CD4-positive, alpha-beta memory T cell (primary cell): ENCODE measurements around the gene SLC43A3. TPM values are rescaled to one million over a fixed set of nuclear protein-coding genes. Genes with fewer than 3 reads are reported as not detected.
"Not testable (repeated sequence)": the region's sequence is repeated elsewhere in the genome, so short reads cannot be mapped to it uniquely, and the experiment has no call there.

Experiments used
- CTCF ChIA-PET: fragments of 350-600 bp; sonication (Branson Sonifier 250); formaldehyde crosslinking; loops from one replicate; lab custom pipeline; 2021; ENCODE audit warnings: inconsistent platforms; ENCODE audit not compliant: partially characterized antibody; lab: Charles Lee
- POLR2A ChIA-PET: fragments of 350-600 bp; sonication (Branson Sonifier 250); formaldehyde crosslinking; loops from one replicate; lab custom pipeline; 2021; ENCODE audit not compliant: partially characterized antibody; lab: Charles Lee
- DNase-seq, 5 donors: peaks; one replicate each; pipeline versions ENCODE4 v3.0.0 to v3.0.0-alpha.2; 2020 to 2022; ENCODE audit warnings: mixed read lengths in 1 of 5
- H3K27ac ChIP-seq: one replicate; pipeline ENCODE4 v1.7.0; 2013; ENCODE audit warnings: low read depth, low read length
- H3K27me3 ChIP-seq: 2 replicates; pipeline ENCODE4 v1.7.0; 2013; ENCODE audit warnings: mild to moderate bottlenecking, low read length, moderate library complexity; ENCODE audit not compliant: insufficient read depth
- H3K36me3 ChIP-seq: 2 replicates; pipeline ENCODE4 v1.7.0; 2013; ENCODE audit warnings: mild to moderate bottlenecking, low read length, moderate library complexity; ENCODE audit not compliant: insufficient read depth
- H3K4me1 ChIP-seq: 2 replicates; pipeline ENCODE4 v1.7.0; 2013; ENCODE audit warnings: mild to moderate bottlenecking, low read length, moderate library complexity; ENCODE audit not compliant: insufficient read depth
- H3K4me3 ChIP-seq, 2 donors: one replicate each; pipeline ENCODE4 v1.7.0; 2013; ENCODE audit warnings: low read length in 2 of 2, mild to moderate bottlenecking in 1 of 2
- H3K9me3 ChIP-seq, 2 donors: one replicate each; pipeline ENCODE4 v1.7.0; 2013; ENCODE audit warnings: low read length in 2 of 2, control low read depth in 1 of 2; ENCODE audit not compliant: control insufficient read depth in 1 of 2
- H3K27ac Mint-ChIP-seq, 7 donors: one replicate each; pipeline ENCODE4 v1.8.0; 2020 to 2021; ENCODE audit warnings: mixed read lengths in 7 of 7, mild to moderate bottlenecking in 6 of 7, inconsistent platforms in 3 of 7, moderate library complexity in 3 of 7
- H3K27me3 Mint-ChIP-seq, 2 donors: one replicate each; pipeline ENCODE4 v1.8.0; 2020 to 2021; ENCODE audit warnings: mixed read lengths in 2 of 2
- H3K36me3 Mint-ChIP-seq, 2 donors: one replicate each; pipeline ENCODE4 v1.8.0; 2020 to 2021; ENCODE audit warnings: mixed read lengths in 2 of 2, inconsistent platforms in 1 of 2, mild to moderate bottlenecking in 1 of 2
- H3K4me1 Mint-ChIP-seq, 4 donors: one replicate each; pipeline ENCODE4 v1.8.0; 2020 to 2021; ENCODE audit warnings: mixed read lengths in 4 of 4, mild to moderate bottlenecking in 1 of 4
- H3K4me3 Mint-ChIP-seq, 8 donors: one replicate each; pipeline ENCODE4 v1.8.0; 2020 to 2021; ENCODE audit warnings: mixed read lengths in 8 of 8, mild to moderate bottlenecking in 7 of 8, moderate library complexity in 6 of 8, inconsistent platforms in 3 of 8
- H3K9me3 Mint-ChIP-seq, 8 donors: one replicate each; pipeline ENCODE4 v1.8.0; 2020 to 2021; ENCODE audit warnings: mixed read lengths in 8 of 8, mild to moderate bottlenecking in 5 of 8, inconsistent platforms in 3 of 8, moderate library complexity in 1 of 8
- intact Hi-C: fragments of 100-400 bp; cut with micrococcal nuclease; formaldehyde crosslinking; loops from one replicate; pipeline ENCODE4 v1.15.1; 2023
- polyA plus RNA-seq, 2 donors: library from polyadenylated mRNA; unstranded; fragments of 300-500 nt; fragmentation: Illumina TruSeq; gene quantifications; one replicate each; pipeline ENCODE4 v1.2.3, GENCODE V29; 2021
- total RNA-seq, 2 experiments: library from RNA; stranded (reverse); gene quantifications; one replicate each; pipeline ENCODE4 v1.2.3, GENCODE V29; 2021

SLC43A3 gene
- total and polyA plus RNA-seq, 4 experiments from 2014 or later: 15.1 to 18.5 (median 16.7) TPM

- Histone ChIP-seq H3K4me3 (no peak overlapping the region), H3K4me1 (no peaks in the 10 kb centered on the region), H3K36me3 (no peaks in the 10 kb centered on the region), H3K9me3 (no peaks in the 10 kb centered on the region), H3K27ac (no peak overlapping the region), H3K27me3 (no peaks in the 10 kb centered on the region)
- no peak overlapping the region for H3K27ac Mint-ChIP-seq
- no peaks in the 10 kb centered on the region for H3K36me3 Mint-ChIP-seq
- CTCF ChIA-PET: interaction anchor here (1.2 to 7.8 kb wide), 3 partner anchors 15 to 130 kb away, joined by 3 to 70 read pairs (median 3); no protein-coding TSS in a partner anchor
- H3K9me3 Mint-ChIP-seq: peaks cover 0 to 2% (median 0%) of the 10 kb centered on the region in 8 donors
- no peaks in the 10 kb centered on the region for H3K4me1 Mint-ChIP-seq
- DNase-seq: no peak
- POLR2A ChIA-PET: no interaction called here
- intact Hi-C loops: no loop called here
- H3K4me3 Mint-ChIP-seq: no peak overlapping the region
- H3K27me3 Mint-ChIP-seq: peaks cover 6 to 7% of the 10 kb centered on the region in 2 donors
Measured at GRCh38 chr11:57363131-57364080, 63.5 kb downstream of the SLC43A3 start.

GRCh38 chr11:57361926-57362325, 65.0 kb downstream of the SLC43A3 start:
- ChIA-PET POLR2A (interaction anchor here (0.5 kb wide), 1 partner anchor 130 kb away, joined by 3 read pairs; no protein-coding TSS in a partner anchor), CTCF (interaction anchor here (1.2 to 7.8 kb wide), 4 partner anchors 14 to 132 kb away, joined by 3 to 70 read pairs (median 6); no protein-coding TSS in a partner anchor)
- no peaks in the 10 kb centered on the region for H3K27me3 ChIP-seq
- H3K36me3 ChIP-seq: no peaks in the 10 kb centered on the region
- Mint-ChIP-seq H3K36me3 (no peaks in the 10 kb centered on the region), H3K4me3 (peak overlapping the region in 1 of 8 donors; percentile 5), H3K9me3 (peaks cover 0 to 2% (median 0%) of the 10 kb centered on the region in 8 donors), H3K4me1 (no peaks in the 10 kb centered on the region), H3K27me3 (peaks cover 6 to 7% of the 10 kb centered on the region in 2 donors), H3K27ac (no peak overlapping the region)
- H3K27ac ChIP-seq: no peak overlapping the region
- no peak overlapping the region for H3K4me3 ChIP-seq
- intact Hi-C loops: no loop called here
- no peak for DNase-seq
- no peaks in the 10 kb centered on the region for H3K9me3 ChIP-seq
- no peaks in the 10 kb centered on the region for H3K4me1 ChIP-seq

GRCh38 chr11:57361420-57361819, 65.5 kb downstream of the SLC43A3 start:
- H3K36me3 ChIP-seq, H3K9me3 ChIP-seq, intact Hi-C loops, H3K4me1 Mint-ChIP-seq, H3K4me3 Mint-ChIP-seq, DNase-seq, H3K27me3 Mint-ChIP-seq, POLR2A ChIA-PET, H3K27ac ChIP-seq, H3K4me3 ChIP-seq, H3K36me3 Mint-ChIP-seq, H3K9me3 Mint-ChIP-seq, H3K27ac Mint-ChIP-seq, H3K27me3 ChIP-seq, H3K4me1 ChIP-seq: not testable (repeated sequence)
- CTCF ChIA-PET: interaction anchor here (3.0 to 7.8 kb wide), 2 partner anchors 13 to 132 kb away, joined by 8 to 70 read pairs; no protein-coding TSS in a partner anchor

- Histone ChIP-seq H3K27ac (no peak overlapping the region), H3K36me3 (no peaks in the 10 kb centered on the region), H3K9me3 (no peaks in the 10 kb centered on the region), H3K4me1 (no peaks in the 10 kb centered on the region), H3K4me3 (no peak overlapping the region), H3K27me3 (no peaks in the 10 kb centered on the region)
- H3K4me3 Mint-ChIP-seq: no peak overlapping the region
- H3K4me1 Mint-ChIP-seq: no peaks in the 10 kb centered on the region
- H3K27me3 Mint-ChIP-seq: peaks cover 5 to 11% of the 10 kb centered on the region in 2 donors
- peak overlapping the region in 1 of 7 donors; percentile 35 for H3K27ac Mint-ChIP-seq
- POLR2A ChIA-PET: no interaction called here
- H3K9me3 Mint-ChIP-seq: no peaks in the 10 kb centered on the region
- intact Hi-C loops: no loop called here
- CTCF ChIA-PET: interaction anchor here (3.0 to 7.8 kb wide), 2 partner anchors 13 to 133 kb away, joined by 8 to 70 read pairs; no protein-coding TSS in a partner anchor
- H3K36me3 Mint-ChIP-seq: no peaks in the 10 kb centered on the region
- DNase-seq: no peak
Measured at GRCh38 chr11:57360991-57361390, 65.9 kb downstream of the SLC43A3 start.

GRCh38 chr11:57359896-57360690, 66.8 kb downstream of the SLC43A3 start:
- Mint-ChIP-seq H3K4me3 (no peak overlapping the region), H3K4me1 (no peaks in the 10 kb centered on the region), H3K36me3 (no peaks in the 10 kb centered on the region), H3K9me3 (no peaks in the 10 kb centered on the region), H3K27me3 (peaks cover 5 to 12% of the 10 kb centered on the region in 2 donors), H3K27ac (no peak overlapping the region)
- DNase-seq: no peak
- ChIA-PET CTCF (interaction anchor here (1.3 to 7.8 kb wide), 3 partner anchors 12 to 134 kb away, joined by 4 to 70 read pairs (median 8); no protein-coding TSS in a partner anchor), POLR2A (no interaction called here)
- no peaks in the 10 kb centered on the region for H3K36me3 ChIP-seq
- no peaks in the 10 kb centered on the region for H3K27me3 ChIP-seq
- no peaks in the 10 kb centered on the region for H3K4me1 ChIP-seq
- no peaks in the 10 kb centered on the region for H3K9me3 ChIP-seq
- no peak overlapping the region for H3K27ac ChIP-seq
- no peak overlapping the region for H3K4me3 ChIP-seq
- intact Hi-C loops: no loop called here

GRCh38 chr11:57359396-57359795, 67.5 kb downstream of the SLC43A3 start:
- H3K27ac Mint-ChIP-seq: no peak overlapping the region
- POLR2A ChIA-PET: no interaction called here
- H3K4me1 ChIP-seq: no peaks in the 10 kb centered on the region
- no peak overlapping the region for H3K4me3 Mint-ChIP-seq
- intact Hi-C loops: no loop called here
- no peaks in the 10 kb centered on the region for H3K9me3 ChIP-seq
- no peaks in the 10 kb centered on the region for H3K27me3 ChIP-seq
- no peaks in the 10 kb centered on the region for H3K9me3 Mint-ChIP-seq
- no peak for DNase-seq
- H3K36me3 ChIP-seq: no peaks in the 10 kb centered on the region
- no peaks in the 10 kb centered on the region for H3K36me3 Mint-ChIP-seq
- H3K27me3 Mint-ChIP-seq: peaks cover 10 to 16% of the 10 kb centered on the region in 2 donors
- CTCF ChIA-PET: interaction anchor here (0.6 to 7.8 kb wide), 4 partner anchors 11 to 134 kb away, joined by 4 to 70 read pairs (median 6); no protein-coding TSS in a partner anchor
- no peaks in the 10 kb centered on the region for H3K4me1 Mint-ChIP-seq
- no peak overlapping the region for H3K4me3 ChIP-seq
- no peak overlapping the region for H3K27ac ChIP-seq
